Measurements from ENCODE around the gene RUSC1. TPM values are rescaled to one million over a fixed set of nuclear protein-coding genes. Genes with fewer than 3 reads are reported as not detected.

Gene RUSC1
- total RNA-seq, 1 donor from 2014 or later: 13.2 TPM

DNA sequence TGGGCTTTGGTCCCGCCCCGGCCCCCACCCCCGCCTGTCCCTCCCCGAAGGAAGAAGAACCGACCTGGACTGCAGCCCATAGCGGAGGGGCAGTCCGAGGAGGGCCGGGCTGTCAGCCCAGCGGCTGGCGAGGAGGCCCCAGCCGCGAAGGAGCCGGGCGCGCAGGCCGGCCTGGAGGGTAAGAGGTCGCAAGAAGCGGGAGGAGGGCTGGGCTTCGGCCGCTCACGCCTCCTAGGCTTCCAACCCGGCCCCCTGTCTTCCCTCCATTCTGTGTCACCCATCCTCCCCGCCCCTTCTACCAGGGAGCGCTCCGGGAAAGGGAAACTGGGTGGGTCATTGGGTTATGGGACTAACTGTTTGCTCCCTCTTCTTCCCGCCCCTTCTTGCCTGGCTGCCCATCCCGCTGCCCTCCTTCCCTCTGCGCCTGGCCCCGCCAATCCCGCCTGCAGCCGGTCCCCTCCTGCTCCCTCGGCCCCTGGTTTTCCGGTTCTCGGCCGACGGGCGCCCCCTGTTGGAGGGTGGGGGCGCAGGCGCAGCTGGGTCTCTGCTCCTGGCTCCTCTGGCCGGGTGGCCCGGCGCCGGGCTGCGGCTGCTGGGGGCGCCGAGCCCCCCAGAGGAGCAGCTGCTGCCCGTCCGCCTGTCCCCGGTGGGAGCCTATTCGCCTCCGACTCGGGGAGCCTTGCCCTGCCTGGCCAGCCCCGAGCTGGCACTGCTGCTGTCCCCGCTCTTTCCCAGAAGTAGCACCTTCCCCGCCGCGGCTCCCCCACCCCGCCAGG, 2.4 kb downstream of the RUSC1 start:
- peak; percentile 81 for DNase-seq (ENCODE audit: low read depth)
- TF ChIP-seq, protein P1, sequence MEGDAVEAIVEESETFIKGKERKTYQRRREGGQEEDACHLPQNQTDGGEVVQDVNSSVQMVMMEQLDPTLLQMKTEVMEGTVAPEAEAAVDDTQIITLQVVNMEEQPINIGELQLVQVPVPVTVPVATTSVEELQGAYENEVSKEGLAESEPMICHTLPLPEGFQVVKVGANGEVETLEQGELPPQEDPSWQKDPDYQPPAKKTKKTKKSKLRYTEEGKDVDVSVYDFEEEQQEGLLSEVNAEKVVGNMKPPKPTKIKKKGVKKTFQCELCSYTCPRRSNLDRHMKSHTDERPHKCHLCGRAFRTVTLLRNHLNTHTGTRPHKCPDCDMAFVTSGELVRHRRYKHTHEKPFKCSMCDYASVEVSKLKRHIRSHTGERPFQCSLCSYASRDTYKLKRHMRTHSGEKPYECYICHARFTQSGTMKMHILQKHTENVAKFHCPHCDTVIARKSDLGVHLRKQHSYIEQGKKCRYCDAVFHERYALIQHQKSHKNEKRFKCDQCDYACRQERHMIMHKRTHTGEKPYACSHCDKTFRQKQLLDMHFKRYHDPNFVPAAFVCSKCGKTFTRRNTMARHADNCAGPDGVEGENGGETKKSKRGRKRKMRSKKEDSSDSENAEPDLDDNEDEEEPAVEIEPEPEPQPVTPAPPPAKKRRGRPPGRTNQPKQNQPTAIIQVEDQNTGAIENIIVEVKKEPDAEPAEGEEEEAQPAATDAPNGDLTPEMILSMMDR (IDR thresholded peaks at IDR 0.05; ENCODE audit: insufficient read depth, low read length, severe bottlenecking): peak; percentile 94
- Histone ChIP-seq H3K36me3 (ENCODE audit: control insufficient read depth, insufficient read depth, low read length) (peaks cover 5% of the 10 kb centered on the region), H3K27me3 (ENCODE audit: control insufficient read depth, insufficient read depth, low read length) (no peaks in the 10 kb centered on the region), H3K4me3 (ENCODE audit: low read depth, low read length) (peak overlapping the region; percentile 91)
- no peak for FAIRE-seq

DNA sequence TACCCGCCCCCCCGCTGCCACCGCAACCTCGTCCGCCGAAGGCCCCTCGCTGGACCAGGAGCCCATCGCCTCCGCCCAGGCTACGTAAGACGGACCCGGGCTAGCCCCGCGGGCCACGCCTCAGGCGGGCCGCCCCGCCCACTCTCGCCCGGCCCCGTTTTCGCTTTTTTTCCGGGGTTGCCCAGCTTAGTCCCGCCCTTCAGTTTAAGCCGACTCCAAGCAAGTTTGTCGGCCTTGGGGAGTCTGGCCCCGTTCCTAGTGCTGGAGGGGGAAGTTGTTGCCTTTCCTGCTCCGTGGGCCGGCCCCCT, 3.0 kb downstream of the RUSC1 start:
- FAIRE-seq: no peak

DNA sequence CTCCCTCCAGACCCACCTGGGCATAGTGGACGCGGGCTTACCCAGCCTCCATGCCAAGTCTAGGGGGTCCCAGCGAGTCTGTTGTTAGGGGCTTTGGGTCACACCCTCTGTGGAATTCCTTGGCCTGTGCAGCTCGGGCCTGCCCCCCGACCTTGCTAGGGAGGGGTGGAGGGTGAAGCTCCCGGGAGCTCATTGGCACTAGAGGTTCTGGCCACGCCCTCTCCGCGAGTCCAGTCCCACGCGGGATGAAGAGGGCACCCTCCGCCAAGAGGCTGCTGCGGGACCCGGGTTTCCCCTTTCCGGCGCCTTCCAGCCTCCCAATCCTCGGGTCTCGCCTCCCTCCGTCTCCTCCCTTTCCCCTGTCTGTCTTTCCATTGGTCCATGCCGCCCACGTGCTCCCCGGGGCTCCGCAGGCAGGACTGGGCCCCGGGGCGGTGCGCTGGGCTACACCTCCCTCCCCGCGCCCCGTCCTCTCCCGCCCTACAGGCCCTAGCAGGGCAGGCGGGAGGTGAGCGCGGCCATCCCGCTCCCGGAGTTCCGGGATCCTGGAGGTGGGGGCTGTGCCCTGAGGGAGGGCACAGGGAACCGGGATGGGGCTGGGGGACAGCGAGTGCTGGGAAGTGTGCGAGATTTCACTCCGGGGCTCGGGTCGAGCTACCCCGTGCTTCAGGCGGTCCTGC, 3.5 kb downstream of the RUSC1 start:
- peak; percentile 89 for DNase-seq (ENCODE audit: low read depth)
- FAIRE-seq: no peak
- TF ChIP-seq, protein P1 (IDR thresholded peaks at IDR 0.05; ENCODE audit: insufficient read depth, low read length, severe bottlenecking): no peak

More for the DNA sequence above, 3.0 kb downstream of the RUSC1 start:
- Histone ChIP-seq H3K4me3 (ENCODE audit: low read depth, low read length) (peak overlapping the region; percentile 91), H3K27me3 (ENCODE audit: control insufficient read depth, insufficient read depth, low read length) (no peaks in the 10 kb centered on the region), H3K36me3 (ENCODE audit: control insufficient read depth, insufficient read depth, low read length) (peaks cover 5% of the 10 kb centered on the region)
- TF ChIP-seq, protein P1 (IDR thresholded peaks at IDR 0.05; ENCODE audit: insufficient read depth, low read length, severe bottlenecking): no peak
- peak; percentile 79 for DNase-seq (ENCODE audit: low read depth)

DNA sequence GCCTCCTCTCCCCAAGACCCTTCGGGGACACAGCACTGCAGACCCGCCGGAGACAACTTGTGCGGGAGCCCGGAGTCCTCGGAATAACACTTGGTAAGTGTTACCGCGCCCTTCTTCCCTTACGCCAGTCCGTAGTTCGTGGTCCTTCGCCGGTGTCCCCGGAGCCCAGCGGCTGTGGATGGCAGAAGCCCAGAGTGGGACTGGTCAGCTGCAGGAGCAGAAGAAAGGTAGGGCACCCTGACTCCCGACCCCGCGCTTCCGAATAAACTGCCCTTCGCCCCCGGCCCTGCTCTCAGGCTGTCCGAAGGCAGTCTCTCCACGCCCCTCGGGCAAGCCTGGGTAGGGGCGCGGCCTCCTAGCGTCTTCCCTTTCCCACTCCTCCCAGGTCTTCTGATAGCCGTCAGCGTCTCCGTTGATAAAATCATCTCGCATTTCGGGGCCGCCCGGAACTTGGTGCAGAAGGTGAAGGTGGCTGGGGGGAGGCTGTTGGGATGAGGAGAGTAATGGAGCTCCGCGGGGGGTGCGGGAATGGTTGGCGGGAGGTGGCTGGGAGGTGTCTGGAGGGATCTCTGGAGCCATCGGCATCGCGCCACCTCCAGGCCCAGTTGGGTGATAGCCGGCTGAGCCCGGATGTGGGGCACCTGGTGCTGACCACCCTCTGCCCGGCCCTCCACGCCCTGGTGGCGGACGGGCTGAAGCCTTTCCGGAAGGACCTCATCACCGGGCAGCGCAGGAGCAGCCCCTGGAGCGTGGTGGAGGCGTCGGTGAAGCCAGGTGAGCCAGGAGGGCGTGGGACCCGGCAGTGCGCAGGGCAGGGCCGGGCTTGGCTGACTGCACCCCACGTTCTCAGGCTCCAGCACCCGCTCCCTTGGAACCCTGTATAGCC, 4.3 kb downstream of the RUSC1 start:
- no peak for FAIRE-seq

More for the DNA sequence above, 3.5 kb downstream of the RUSC1 start:
- Histone ChIP-seq H3K36me3 (ENCODE audit: control insufficient read depth, insufficient read depth, low read length) (peaks cover 5% of the 10 kb centered on the region), H3K4me3 (ENCODE audit: low read depth, low read length) (peak overlapping the region; percentile 91), H3K27me3 (ENCODE audit: control insufficient read depth, insufficient read depth, low read length) (no peaks in the 10 kb centered on the region)

DNA sequence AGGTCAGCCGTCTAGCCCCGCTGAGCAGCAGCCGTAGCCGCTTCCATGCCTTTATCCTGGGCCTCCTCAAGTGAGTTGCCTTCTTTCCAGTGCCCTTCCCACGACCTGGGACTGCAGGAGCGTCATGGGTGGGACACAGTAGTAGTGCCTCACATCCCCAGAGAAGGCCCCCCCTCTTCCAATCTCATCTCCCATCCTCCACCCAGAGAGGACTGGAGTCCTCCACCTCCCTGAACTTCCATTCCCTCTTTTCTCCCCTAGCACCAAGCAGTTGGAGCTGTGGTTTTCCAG, 4.9 kb downstream of the RUSC1 start:
- DNase-seq (ENCODE audit: low read depth) (no peak), FAIRE-seq (no peak)
- TF ChIP-seq, protein P1 (IDR thresholded peaks at IDR 0.05; ENCODE audit: insufficient read depth, low read length, severe bottlenecking): no peak
- peak overlapping the region; percentile 91 for H3K4me3 ChIP-seq (ENCODE audit: low read depth, low read length)
- no peaks in the 10 kb centered on the region for H3K27me3 ChIP-seq (ENCODE audit: control insufficient read depth, insufficient read depth, low read length)
- peaks cover 8% of the 10 kb centered on the region for H3K36me3 ChIP-seq (ENCODE audit: control insufficient read depth, insufficient read depth, low read length)

More for the DNA sequence above, 4.3 kb downstream of the RUSC1 start:
- Histone ChIP-seq H3K36me3 (ENCODE audit: control insufficient read depth, insufficient read depth, low read length) (peaks cover 4% of the 10 kb centered on the region), H3K27me3 (ENCODE audit: control insufficient read depth, insufficient read depth, low read length) (no peaks in the 10 kb centered on the region), H3K4me3 (ENCODE audit: low read depth, low read length) (peak overlapping the region; percentile 91)
- TF ChIP-seq, protein P1 (IDR thresholded peaks at IDR 0.05; ENCODE audit: insufficient read depth, low read length, severe bottlenecking): peak; percentile 80
- DNase-seq (ENCODE audit: low read depth): peak; percentile 45
